Posterior vena cava (tissue), 2 donors: ENCODE measurements around the gene PIR. TPM values are rescaled to one million over a fixed set of nuclear protein-coding genes. Genes with fewer than 3 reads are reported as not detected.

Experiments
- DNase-seq: peaks from one replicate; pipeline ENCODE4 v3.0.0-alpha.2; 2020; ENCODE audit warnings: low spot score
- intact Hi-C, 2 donors: fragments of 100-400 bp; cut with DNase I; formaldehyde crosslinking; loops; one replicate each; pipeline versions ENCODE4 v1.14.1 to v1.14.2; 2022 to 2023
- long read RNA-seq, 2 donors: library from polyadenylated mRNA; unstranded; transcript quantifications; one replicate each; pipeline ENCODE4 v2.0.0, GENCODE V29; 2020 to 2021
- total RNA-seq, 2 donors: library from RNA; stranded (reverse); fragmentation: NEBNext Ultra II Directional; extraction: Animal tissue kit (Norgen Biotek cat#: 25700); gene quantifications; one replicate each; pipeline ENCODE4 v1.2.1, GENCODE V29; 2021
- donor health status: DM: yes; HTN: yes; CAD: no.
- donor health status: DM: yes; HTN: yes; CAD: no.

The PIR gene
- total RNA-seq: 10 to 100 TPM; 10.4 to 12.2 TPM
- long read RNA-seq, donor 1, partial matches to known transcripts: 1 of 10 reads
- long read RNA-seq, donor 1, other reads (novel, unspliced or antisense): 3 of 10 reads
- long read RNA-seq, donor 2, transcript PIR-201 (10 exons, 1,282 nt): major isoform, 26 of 39 reads
- long read RNA-seq, donor 2, partial matches to known transcripts: 2 of 39 reads
- long read RNA-seq, donor 2, other reads (novel, unspliced or antisense): 8 of 39 reads

- intact Hi-C loops: no loop called here
- peak; percentile 95 for DNase-seq
Observed at GRCh38 chrX:15493118-15493962, at the start of gene PIR. Gene PIR, minus strand, starts transcription at chrX:15493333. Its CDS starts 2,076 bp downstream, at chrX:15491257.

- intact Hi-C loops: no loop called here
- DNase-seq: no peak
Observed at GRCh38 chrX:15530318-15530717, 37.2 kb upstream of the PIR start.

- intact Hi-C loops: no loop called here
- no peak for DNase-seq
Observed at GRCh38 chrX:15529165-15529564, 36.0 kb upstream of the PIR start.

GRCh38 chrX:15525664-15526416 lies 32.7 kb upstream of the PIR start:
- intact Hi-C loops: no loop called here
- no peak for DNase-seq

- intact Hi-C loops: no loop called here
- DNase-seq: no peak
Observed at GRCh38 chrX:15524417-15524816, 31.3 kb upstream of the PIR start.

GRCh38 chrX:15523088-15523487 lies 30.0 kb upstream of the PIR start:
- intact Hi-C loops: no loop called here
- DNase-seq: no peak

- no peak for DNase-seq
- intact Hi-C loops: no loop called here
Observed at GRCh38 chrX:15522464-15522863, 29.3 kb upstream of the PIR start.

- DNase-seq: no peak
- intact Hi-C loops: no loop called here
Observed at GRCh38 chrX:15515931-15516330, 22.8 kb upstream of the PIR start.

GRCh38 chrX:15514279-15514678 lies 21.1 kb upstream of the PIR start:
- DNase-seq: no peak
- intact Hi-C loops: no loop called here

GRCh38 chrX:15512401-15512965 lies 19.4 kb upstream of the PIR start:
- intact Hi-C loops: no loop called here
- no peak for DNase-seq

GRCh38 chrX:15511563-15511962 lies 18.4 kb upstream of the PIR start:
- DNase-seq: no peak
- intact Hi-C loops: no loop called here

- DNase-seq: no peak
- intact Hi-C loops: no loop called here
Observed at GRCh38 chrX:15509845-15510244, 16.7 kb upstream of the PIR start.

- no peak for DNase-seq
- intact Hi-C loops: no loop called here
Observed at GRCh38 chrX:15507005-15507404, 13.9 kb upstream of the PIR start.

- no peak for DNase-seq
- intact Hi-C loops: no loop called here
Observed at GRCh38 chrX:15505101-15505500, 12.0 kb upstream of the PIR start.

- intact Hi-C loops: no loop called here
Observed at GRCh38 chrX:15504661-15505060, 11.5 kb upstream of the PIR start.

GRCh38 chrX:15501506-15501905 lies 8.4 kb upstream of the PIR start:
- intact Hi-C loops: no loop called here
- no peak for DNase-seq

More at GRCh38 chrX:15504661-15505060, 11.5 kb upstream of the PIR start:
- no peak for DNase-seq

- peak; percentile 80 for DNase-seq
- intact Hi-C loops: no loop called here
Observed at GRCh38 chrX:15500497-15500966, 7.4 kb upstream of the PIR start, which contains the start of gene BMX. Gene BMX, plus strand, starts transcription at chrX:15500807. Its CDS starts 7,547 bp downstream, at chrX:15508354.

GRCh38 chrX:15499976-15500375 lies 6.8 kb upstream of the PIR start:
- intact Hi-C loops: no loop called here
- no peak for DNase-seq

GRCh38 chrX:15498741-15499140 lies 5.6 kb upstream of the PIR start:
- intact Hi-C loops: no loop called here
- no peak for DNase-seq

- DNase-seq: no peak
- intact Hi-C loops: no loop called here
Observed at GRCh38 chrX:15497865-15498264, 4.7 kb upstream of the PIR start.
